ENCODE results near the gene WNK4.

WNK4 gene

DNA sequence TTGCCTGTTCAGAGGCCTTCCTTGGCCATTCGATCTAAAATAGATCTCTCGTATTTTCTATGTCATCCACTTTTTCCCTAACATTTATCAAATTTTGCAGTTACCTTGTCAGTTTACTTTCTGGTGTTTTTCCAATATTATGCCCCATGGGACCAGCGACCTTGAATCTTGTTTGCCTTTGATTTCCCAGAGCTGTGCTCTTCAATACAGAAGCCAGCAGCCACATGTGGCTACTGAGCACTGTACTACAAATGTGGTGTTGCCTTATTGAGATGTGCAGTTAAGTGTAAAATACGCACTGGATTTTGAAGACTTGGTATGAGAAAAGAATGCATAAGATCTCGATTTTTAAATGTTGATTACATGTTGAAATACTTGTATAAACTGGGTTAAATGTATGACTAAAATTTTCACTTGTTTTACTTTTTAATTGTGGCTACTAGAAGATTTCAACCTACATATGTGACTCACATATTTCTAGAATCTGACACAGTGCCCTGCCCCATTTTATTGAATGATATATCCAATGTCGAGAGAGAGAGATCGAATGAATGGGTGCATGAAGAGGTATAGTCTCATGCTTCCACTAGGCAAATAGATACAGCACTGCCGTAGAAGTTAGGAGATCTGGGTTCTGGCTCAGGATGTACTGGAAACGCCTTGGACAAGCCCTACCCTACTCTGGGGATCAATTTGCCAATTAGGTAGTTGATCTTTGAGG is 52.0 kb downstream of the WNK4 start:
- FAIRE-seq = no peak
- DNase-seq (ENCODE audit: extremely low spot score, insufficient read length, low read depth) = no peak

DNA sequence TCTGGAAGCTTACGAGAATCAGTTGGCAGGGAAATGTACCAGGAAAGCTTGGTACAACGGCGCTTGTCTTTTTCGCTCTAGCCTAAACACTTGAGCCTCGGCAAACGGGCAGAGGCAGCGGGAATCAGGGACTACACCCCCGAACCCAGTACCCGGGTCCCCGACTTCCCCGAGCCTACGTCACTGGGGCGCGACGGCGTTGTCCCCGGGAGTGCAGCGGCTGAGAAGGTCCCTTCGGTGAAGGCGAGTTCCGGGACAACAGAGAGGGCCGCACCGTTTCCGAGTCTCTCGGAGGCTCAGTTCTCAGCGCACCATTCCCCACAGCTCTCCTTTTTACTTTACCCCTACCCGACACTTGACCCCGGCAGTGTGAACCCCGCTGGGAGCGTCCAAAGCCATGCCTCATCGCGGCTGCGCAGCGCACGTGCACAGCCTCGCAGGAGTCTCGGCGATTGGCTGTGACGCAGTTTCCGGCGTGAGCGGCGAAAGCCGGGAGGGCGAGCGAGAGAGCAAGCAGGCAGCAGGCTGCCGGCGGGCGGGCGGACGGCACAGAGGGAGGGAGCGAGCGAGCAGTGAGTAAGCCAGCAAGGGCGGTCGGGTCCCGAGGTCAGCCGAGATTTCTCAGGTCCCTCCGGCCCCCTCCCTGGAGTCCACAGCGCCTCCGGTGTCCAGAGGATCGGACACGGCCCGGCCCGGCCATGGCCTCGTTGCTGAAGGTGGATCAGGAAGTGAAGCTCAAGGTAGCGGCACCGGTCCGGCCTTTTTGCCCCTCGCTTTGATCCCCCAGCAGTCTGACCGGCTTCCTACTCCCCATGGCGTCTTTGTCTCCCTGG is 52.7 kb downstream of the WNK4 start, which contains the start of gene PSME3:
Gene PSME3 (plus strand): TSS at position 464 of the 833 bp plus-strand sequence. CDS start 235 bp downstream, at position 699.
- FAIRE-seq = peak; percentile 71
- DNase-seq (ENCODE audit: extremely low spot score, insufficient read length, low read depth) = peak; percentile 85

- DNase-seq (ENCODE audit: extremely low spot score, insufficient read length, low read depth) (no peak), FAIRE-seq (no peak)
Observed at GRCh38 chr17:42833767-42834422, 53.5 kb downstream of the WNK4 start.

- FAIRE-seq (no peak), DNase-seq (ENCODE audit: extremely low spot score, insufficient read length, low read depth) (no peak)
Observed at GRCh38 chr17:42835732-42836131, 55.3 kb downstream of the WNK4 start.

- FAIRE-seq = no peak
- no peak for DNase-seq (ENCODE audit: extremely low spot score, insufficient read length, low read depth)
Observed at GRCh38 chr17:42841975-42842685, 61.7 kb downstream of the WNK4 start.

- DNase-seq (ENCODE audit: extremely low spot score, insufficient read length, low read depth) = peak; percentile 20
- no peak for FAIRE-seq
Observed at GRCh38 chr17:42843358-42843934, 63.0 kb downstream of the WNK4 start.

- FAIRE-seq (no peak), DNase-seq (ENCODE audit: extremely low spot score, insufficient read length, low read depth) (no peak)
Observed at GRCh38 chr17:42844271-42844670, 63.9 kb downstream of the WNK4 start, which contains the start of gene AOC2. TSS of gene AOC2 (plus strand) at chr17:42844580. CDS start at chr17:42844627, 47 bp downstream.

DNA sequence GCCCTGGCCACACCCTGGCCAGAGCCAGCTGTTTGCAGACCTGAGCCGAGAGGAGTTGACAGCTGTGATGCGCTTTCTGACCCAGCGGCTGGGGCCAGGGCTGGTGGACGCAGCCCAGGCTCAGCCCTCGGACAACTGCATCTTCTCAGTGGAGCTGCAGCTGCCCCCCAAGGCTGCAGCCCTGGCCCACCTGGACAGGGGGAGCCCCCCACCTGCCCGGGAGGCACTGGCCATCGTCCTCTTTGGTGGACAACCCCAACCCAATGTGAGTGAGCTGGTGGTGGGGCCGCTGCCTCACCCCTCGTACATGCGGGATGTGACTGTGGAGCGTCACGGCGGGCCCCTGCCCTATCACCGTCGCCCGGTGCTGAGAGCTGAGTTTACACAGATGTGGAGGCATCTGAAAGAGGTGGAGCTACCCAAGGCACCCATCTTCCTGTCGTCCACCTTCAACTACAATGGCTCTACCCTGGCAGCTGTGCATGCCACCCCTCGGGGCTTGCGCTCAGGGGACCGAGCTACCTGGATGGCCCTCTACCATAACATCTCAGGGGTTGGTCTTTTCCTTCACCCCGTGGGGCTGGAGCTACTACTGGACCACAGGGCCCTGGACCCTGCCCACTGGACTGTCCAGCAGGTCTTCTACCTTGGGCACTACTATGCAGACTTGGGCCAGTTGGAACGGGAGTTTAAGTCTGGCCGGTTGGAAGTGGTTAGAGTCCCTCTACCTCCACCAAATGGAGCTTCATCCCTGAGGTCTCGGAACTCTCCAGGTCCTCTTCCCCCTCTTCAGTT is 64.5 kb downstream of the WNK4 start:
- FAIRE-seq (no peak), DNase-seq (ENCODE audit: extremely low spot score, insufficient read length, low read depth) (no peak)

DNA sequence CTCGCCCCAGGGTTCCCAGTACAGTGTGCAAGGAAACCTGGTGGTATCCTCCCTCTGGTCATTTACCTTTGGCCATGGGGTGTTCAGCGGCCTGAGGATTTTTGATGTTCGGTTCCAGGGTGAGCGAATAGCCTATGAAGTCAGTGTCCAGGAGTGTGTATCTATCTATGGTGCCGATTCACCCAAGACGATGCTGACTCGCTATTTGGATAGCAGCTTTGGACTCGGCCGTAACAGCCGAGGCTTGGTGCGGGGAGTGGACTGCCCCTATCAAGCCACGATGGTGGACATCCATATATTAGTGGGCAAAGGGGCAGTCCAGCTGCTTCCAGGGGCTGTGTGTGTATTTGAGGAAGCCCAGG is 65.1 kb downstream of the WNK4 start:
- no peak for DNase-seq (ENCODE audit: extremely low spot score, insufficient read length, low read depth)
- FAIRE-seq = no peak

DNA sequence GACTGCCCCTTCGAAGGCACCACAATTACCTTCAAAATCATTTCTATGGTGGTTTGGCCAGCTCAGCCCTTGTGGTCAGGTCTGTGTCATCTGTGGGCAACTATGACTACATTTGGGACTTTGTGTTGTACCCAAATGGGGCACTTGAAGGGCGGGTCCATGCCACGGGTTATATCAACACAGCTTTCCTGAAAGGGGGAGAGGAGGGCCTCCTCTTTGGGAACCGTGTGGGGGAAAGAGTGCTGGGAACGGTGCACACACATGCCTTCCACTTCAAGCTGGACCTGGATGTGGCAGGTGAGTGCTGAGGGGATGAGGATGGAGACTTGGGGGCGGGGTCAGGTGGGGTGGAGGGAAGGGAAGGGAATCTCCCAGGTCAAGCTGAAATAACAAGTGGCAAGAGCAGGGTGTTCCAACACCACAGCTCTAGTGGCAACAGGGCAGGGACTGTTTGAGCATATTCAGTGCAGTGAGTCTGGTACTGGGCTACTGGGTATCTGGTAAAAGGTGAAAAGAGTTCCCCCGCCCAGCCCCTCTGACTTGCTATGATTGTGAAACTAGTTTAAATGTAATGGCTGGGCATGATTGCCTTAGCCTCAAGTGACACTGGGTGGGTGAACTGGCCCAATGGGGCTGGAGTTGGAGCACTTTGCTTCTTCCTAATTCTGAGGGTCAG is 65.6 kb downstream of the WNK4 start:
- no peak for FAIRE-seq
- DNase-seq (ENCODE audit: extremely low spot score, insufficient read length, low read depth) = no peak
